ENCODE data around the gene LRR1.
"Not testable (repeated sequence)": the region's sequence is repeated elsewhere in the genome, so short reads cannot be mapped to it uniquely, and the experiment has no call there.

LRR1 gene

GRCh38 chr14:49623941-49624839, 25.4 kb downstream of the LRR1 start:
- no peak for DNase-seq

GRCh38 chr14:49633640-49634546, 35.2 kb downstream of the LRR1 start:
- peak; percentile 40 to 96 (median 91) for DNase-seq

GRCh38 chr14:49634547-49635334, 36.0 kb downstream of the LRR1 start, which contains the start of gene DNAAF2:
DNAAF2 (minus strand) TSS chr14:49635244; CDS start chr14:49635149, 95 bp downstream.
- peak in 48 of 58 donors; percentile 10 to 76 (median 48) for DNase-seq

- no peak for DNase-seq
Measured at GRCh38 chr14:49636866-49637265, 38.1 kb downstream of the LRR1 start.

GRCh38 chr14:49637534-49638078, 38.9 kb downstream of the LRR1 start:
- DNase-seq = no peak

- no peak for DNase-seq
Measured at GRCh38 chr14:49640540-49641417, 42.0 kb downstream of the LRR1 start.

GRCh38 chr14:49641697-49642129, 43.0 kb downstream of the LRR1 start:
- DNase-seq = peak in 7 of 58 donors; percentile 5 to 32 (median 12)

- no peak for DNase-seq
Measured at GRCh38 chr14:49642163-49642562, 43.4 kb downstream of the LRR1 start.

- no peak for DNase-seq
Measured at GRCh38 chr14:49653508-49653907, 54.8 kb downstream of the LRR1 start.

GRCh38 chr14:49654511-49654910, 55.8 kb downstream of the LRR1 start:
- DNase-seq = no peak

GRCh38 chr14:49657500-49657899, 58.8 kb downstream of the LRR1 start:
- not testable (repeated sequence) for DNase-seq

GRCh38 chr14:49659526-49660455, 61.1 kb downstream of the LRR1 start:
- DNase-seq = no peak
